ENCODE results near the gene R3HCC1L. TPM values are rescaled to one million over a fixed set of nuclear protein-coding genes. Genes with fewer than 3 reads are reported as not detected.

Gene R3HCC1L
- total RNA-seq, 5 donors from 2014 or later (not counting 1 experiment from before 2014, with no cell fraction given), result 21.5 to 23.4 (median 22.6) TPM

DNA sequence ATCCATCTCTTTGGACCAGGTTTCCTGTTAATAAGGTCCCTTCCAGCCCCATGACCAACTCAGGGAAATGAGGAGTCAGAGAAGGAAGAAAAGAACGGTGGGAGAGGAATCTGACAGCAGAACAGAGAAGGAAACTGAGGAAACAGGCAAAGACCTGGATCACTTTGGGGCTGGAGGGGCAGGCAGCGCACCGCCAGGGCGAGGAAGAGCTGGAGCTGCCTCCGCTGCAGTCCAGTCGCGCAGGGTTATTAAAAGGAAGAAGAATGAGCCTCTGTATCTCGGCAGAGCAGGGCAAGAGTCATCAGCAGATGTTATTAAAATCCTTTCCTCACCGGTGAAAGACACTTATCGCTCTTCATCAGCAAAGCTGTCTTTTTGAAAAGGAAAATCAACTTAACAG is 37.7 kb upstream of the R3HCC1L start:
- Histone ChIP-seq H3K27ac (ENCODE audit: low read length) (no peak overlapping the region), H3K4me3 (ENCODE audit: control insufficient read depth in 1 of 2, extremely low read depth in 1 of 2, low read length in 1 of 2) (no peak overlapping the region), H3K27me3 (replicated peaks in 1 of 2; ENCODE audit: control insufficient read depth in 2 of 2, extremely low read depth in 1 of 2, insufficient read depth in 2 of 2, low read length in 1 of 2) (peaks cover 0 to 7% of the 10 kb centered on the region in 2 experiments), H3K9me3 (no peaks in the 10 kb centered on the region), H3K4me1 (ENCODE audit: control insufficient read depth in 1 of 2, extremely low read depth in 1 of 2, insufficient read depth in 2 of 2, low read length in 2 of 2) (no peaks in the 10 kb centered on the region), H3K36me3 (ENCODE audit: control insufficient read depth in 2 of 2, extremely low read depth in 1 of 2, insufficient read depth in 1 of 2, low read length in 1 of 2) (no peaks in the 10 kb centered on the region)
- peaks cover 22 to 25% of the 10 kb centered on the region in 2 donors for H3K27me3 Mint-ChIP-seq
- ChIA-PET POLR2A (no interaction called here), CTCF (no interaction called here)
- DNase-seq (no peak), ATAC-seq (replicated peaks in 1 of 4) (no peak)
- 94% methylated on average over 8 of the region's 10 CpGs for WGBS (ENCODE audit: insufficient coverage)
- H3K4me3 Mint-ChIP-seq, result no peak overlapping the region
- H3K9me3 Mint-ChIP-seq, result no peaks in the 10 kb centered on the region
- no peaks in the 10 kb centered on the region for H3K4me1 Mint-ChIP-seq
- H3K27ac Mint-ChIP-seq, result no peak overlapping the region
- H3K36me3 Mint-ChIP-seq, result no peaks in the 10 kb centered on the region

DNA sequence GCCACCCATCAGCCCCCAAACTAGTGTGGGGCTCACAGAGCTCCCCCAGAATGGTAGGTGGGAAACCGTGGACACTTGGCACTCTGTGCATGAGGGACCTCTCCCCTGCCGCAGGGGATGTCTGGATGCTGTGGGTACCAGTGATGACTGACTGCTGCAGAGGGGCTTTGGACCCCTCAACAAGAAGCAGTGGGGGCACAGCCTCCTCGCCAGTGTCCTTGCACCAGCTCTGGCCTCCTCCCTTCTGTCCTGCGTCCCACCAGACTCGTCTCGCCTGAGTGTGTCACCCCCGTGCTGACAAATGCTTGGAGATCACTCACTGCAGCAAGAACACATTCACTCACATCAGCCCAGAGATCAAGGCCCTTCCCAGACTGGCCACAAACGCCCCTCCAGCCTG is 37.3 kb upstream of the R3HCC1L start:
- Mint-ChIP-seq H3K27me3 (peaks cover 22 to 25% of the 10 kb centered on the region in 2 donors), H3K36me3 (no peaks in the 10 kb centered on the region), H3K4me3 (no peak overlapping the region), H3K4me1 (no peaks in the 10 kb centered on the region), H3K9me3 (no peaks in the 10 kb centered on the region), H3K27ac (no peak overlapping the region)
- ChIA-PET POLR2A (no interaction called here), CTCF (no interaction called here)
- WGBS (ENCODE audit: insufficient coverage), result 66% methylated on average over 8 of the region's 8 CpGs
- Histone ChIP-seq H3K27ac (ENCODE audit: low read length) (no peak overlapping the region), H3K9me3 (no peaks in the 10 kb centered on the region), H3K27me3 (replicated peaks in 1 of 2; ENCODE audit: control insufficient read depth in 2 of 2, extremely low read depth in 1 of 2, insufficient read depth in 2 of 2, low read length in 1 of 2) (peaks cover 0 to 7% of the 10 kb centered on the region in 2 experiments), H3K4me3 (ENCODE audit: control insufficient read depth in 1 of 2, extremely low read depth in 1 of 2, low read length in 1 of 2) (no peak overlapping the region), H3K36me3 (ENCODE audit: control insufficient read depth in 2 of 2, extremely low read depth in 1 of 2, insufficient read depth in 1 of 2, low read length in 1 of 2) (no peaks in the 10 kb centered on the region), H3K4me1 (ENCODE audit: control insufficient read depth in 1 of 2, extremely low read depth in 1 of 2, insufficient read depth in 2 of 2, low read length in 2 of 2) (no peaks in the 10 kb centered on the region)
- no peak for ATAC-seq (replicated peaks in 1 of 4)
- DNase-seq, result no peak

DNA sequence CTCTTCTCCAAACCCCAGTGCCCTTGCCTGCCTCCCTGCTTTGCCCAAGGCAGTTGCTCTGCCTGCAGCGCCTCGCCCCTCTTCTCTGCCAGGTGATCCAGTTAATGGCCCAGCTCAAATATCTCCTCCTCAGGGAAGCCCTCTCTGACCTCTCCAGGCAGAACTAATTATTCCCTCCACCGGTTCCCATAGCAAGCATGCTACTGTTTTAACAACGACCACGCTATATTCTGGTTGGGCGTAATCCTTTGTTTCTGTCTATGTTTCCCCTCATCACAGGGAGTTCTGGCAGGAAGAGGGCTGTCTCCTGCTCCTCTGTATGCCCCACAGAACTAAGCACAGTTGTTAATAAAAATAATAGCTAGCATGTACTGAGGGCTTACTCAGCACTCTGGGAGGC is 36.8 kb upstream of the R3HCC1L start:
- WGBS (ENCODE audit: insufficient coverage), result 61% methylated on average over 3 of the region's 6 CpGs

DNA sequence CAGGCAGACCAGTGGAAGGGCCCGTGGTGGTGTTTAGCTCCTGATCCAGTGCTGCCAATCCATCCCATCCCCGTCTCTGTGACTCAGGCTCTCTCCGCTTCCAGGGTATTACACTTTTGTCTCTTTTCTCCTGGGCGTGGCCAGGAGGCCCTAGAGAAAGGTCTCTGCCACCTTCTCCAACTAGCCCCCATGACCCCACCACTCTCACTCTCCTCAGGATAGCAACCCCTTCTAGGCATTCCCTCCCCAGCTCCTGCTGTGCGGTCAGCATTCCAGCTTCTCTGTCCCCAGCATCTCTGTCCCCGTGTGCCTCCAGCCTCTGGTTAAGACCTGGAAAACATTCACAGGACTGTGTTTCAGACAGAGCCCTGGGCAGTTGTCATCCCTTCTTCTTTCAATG is 36.2 kb upstream of the R3HCC1L start:
- 63% methylated on average over 6 of the region's 6 CpGs for WGBS (ENCODE audit: insufficient coverage)
- Histone ChIP-seq H3K36me3 (ENCODE audit: control insufficient read depth in 2 of 2, extremely low read depth in 1 of 2, insufficient read depth in 1 of 2, low read length in 1 of 2) (no peaks in the 10 kb centered on the region), H3K27ac (ENCODE audit: low read length) (no peak overlapping the region), H3K9me3 (no peaks in the 10 kb centered on the region), H3K4me3 (ENCODE audit: control insufficient read depth in 1 of 2, extremely low read depth in 1 of 2, low read length in 1 of 2) (no peak overlapping the region), H3K4me1 (ENCODE audit: control insufficient read depth in 1 of 2, extremely low read depth in 1 of 2, insufficient read depth in 2 of 2, low read length in 2 of 2) (no peaks in the 10 kb centered on the region), H3K27me3 (replicated peaks in 1 of 2; ENCODE audit: control insufficient read depth in 2 of 2, extremely low read depth in 1 of 2, insufficient read depth in 2 of 2, low read length in 1 of 2) (peaks cover 0 to 7% of the 10 kb centered on the region in 2 experiments)
- no peak for DNase-seq
- peak overlapping the region in 1 of 2 donors; percentile 16 for H3K27ac Mint-ChIP-seq
- H3K36me3 Mint-ChIP-seq, result no peaks in the 10 kb centered on the region
- H3K4me1 Mint-ChIP-seq, result no peaks in the 10 kb centered on the region
- POLR2A ChIA-PET, result interaction anchor here in 1 of 2 donors (0.6 kb wide), 1 partner anchor 15 kb away, joined by 4 read pairs; no protein-coding TSS in a partner anchor
- no peak for ATAC-seq (replicated peaks in 1 of 4)
- CTCF ChIA-PET, result interaction anchor here in 1 of 2 donors (0.6 kb wide), 1 partner anchor 16 kb away, joined by 5 read pairs; no protein-coding TSS in a partner anchor
- peaks cover 16 to 20% of the 10 kb centered on the region in 2 donors for H3K27me3 Mint-ChIP-seq
- H3K4me3 Mint-ChIP-seq, result no peak overlapping the region
- no peaks in the 10 kb centered on the region for H3K9me3 Mint-ChIP-seq

More for the DNA sequence above, 36.8 kb upstream of the R3HCC1L start:
- Mint-ChIP-seq H3K4me1 (no peaks in the 10 kb centered on the region), H3K27me3 (peaks cover 22 to 25% of the 10 kb centered on the region in 2 donors), H3K4me3 (no peak overlapping the region), H3K9me3 (no peaks in the 10 kb centered on the region), H3K27ac (no peak overlapping the region), H3K36me3 (no peaks in the 10 kb centered on the region)
- no peak for DNase-seq
- ChIA-PET POLR2A (no interaction called here), CTCF (interaction anchor here in 1 of 2 donors (0.6 kb wide), 1 partner anchor 15 kb away, joined by 5 read pairs; no protein-coding TSS in a partner anchor)
- H3K4me3 ChIP-seq (ENCODE audit: control insufficient read depth in 1 of 2, extremely low read depth in 1 of 2, low read length in 1 of 2), result no peak overlapping the region
- no peak for ATAC-seq (replicated peaks in 1 of 4)
- H3K27me3 ChIP-seq (replicated peaks in 1 of 2; ENCODE audit: control insufficient read depth in 2 of 2, extremely low read depth in 1 of 2, insufficient read depth in 2 of 2, low read length in 1 of 2), result peaks cover 0 to 7% of the 10 kb centered on the region in 2 experiments
- H3K4me1 ChIP-seq (ENCODE audit: control insufficient read depth in 1 of 2, extremely low read depth in 1 of 2, insufficient read depth in 2 of 2, low read length in 2 of 2), result no peaks in the 10 kb centered on the region
- no peak overlapping the region for H3K27ac ChIP-seq (ENCODE audit: low read length)
- no peaks in the 10 kb centered on the region for H3K36me3 ChIP-seq (ENCODE audit: control insufficient read depth in 2 of 2, extremely low read depth in 1 of 2, insufficient read depth in 1 of 2, low read length in 1 of 2)
- no peaks in the 10 kb centered on the region for H3K9me3 ChIP-seq

DNA sequence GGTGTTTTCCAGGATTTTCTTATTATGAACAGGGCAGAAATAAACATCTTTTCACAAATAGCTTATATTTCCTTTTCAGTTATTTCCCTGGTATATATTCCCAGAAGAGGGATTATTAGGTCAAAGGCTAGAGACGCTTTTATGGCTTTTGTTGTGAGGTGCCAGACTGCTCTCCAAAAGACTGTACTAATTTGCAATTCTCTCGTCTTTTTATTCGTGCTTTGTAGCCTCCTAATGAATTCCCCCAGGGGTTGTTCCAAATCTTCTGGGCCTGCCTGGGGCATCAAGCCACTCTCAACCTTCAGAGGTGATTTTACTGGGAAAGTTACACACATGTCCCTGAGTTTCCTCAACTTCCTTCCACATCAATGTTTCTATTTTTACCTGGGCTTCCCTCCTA is 34.0 kb upstream of the R3HCC1L start:
- H3K4me1 ChIP-seq (ENCODE audit: control insufficient read depth in 1 of 2, extremely low read depth in 1 of 2, insufficient read depth in 2 of 2, low read length in 2 of 2), result no peaks in the 10 kb centered on the region
- H3K27me3 ChIP-seq (replicated peaks in 1 of 2; ENCODE audit: control insufficient read depth in 2 of 2, extremely low read depth in 1 of 2, insufficient read depth in 2 of 2, low read length in 1 of 2), result peaks cover 0 to 2% of the 10 kb centered on the region in 2 experiments
- H3K36me3 ChIP-seq (ENCODE audit: control insufficient read depth in 2 of 2, extremely low read depth in 1 of 2, insufficient read depth in 1 of 2, low read length in 1 of 2), result no peaks in the 10 kb centered on the region
- H3K4me3 ChIP-seq (ENCODE audit: control insufficient read depth in 1 of 2, extremely low read depth in 1 of 2, low read length in 1 of 2), result no peak overlapping the region
- no peaks in the 10 kb centered on the region for H3K4me1 Mint-ChIP-seq
- CTCF ChIA-PET, result no interaction called here
- peaks cover 6 to 7% of the 10 kb centered on the region in 2 donors for H3K27me3 Mint-ChIP-seq
- no peak overlapping the region for H3K27ac ChIP-seq (ENCODE audit: low read length)
- no peaks in the 10 kb centered on the region for H3K9me3 ChIP-seq
- no peak for ATAC-seq (replicated peaks in 1 of 4)
- H3K36me3 Mint-ChIP-seq, result no peaks in the 10 kb centered on the region
- POLR2A ChIA-PET, result no interaction called here
- no peak overlapping the region for H3K4me3 Mint-ChIP-seq
- WGBS (ENCODE audit: insufficient coverage), result no CpG with 5 or more reads among the region's 3 CpGs
- H3K27ac Mint-ChIP-seq, result no peak overlapping the region
- no peaks in the 10 kb centered on the region for H3K9me3 Mint-ChIP-seq
- no peak for DNase-seq

DNA sequence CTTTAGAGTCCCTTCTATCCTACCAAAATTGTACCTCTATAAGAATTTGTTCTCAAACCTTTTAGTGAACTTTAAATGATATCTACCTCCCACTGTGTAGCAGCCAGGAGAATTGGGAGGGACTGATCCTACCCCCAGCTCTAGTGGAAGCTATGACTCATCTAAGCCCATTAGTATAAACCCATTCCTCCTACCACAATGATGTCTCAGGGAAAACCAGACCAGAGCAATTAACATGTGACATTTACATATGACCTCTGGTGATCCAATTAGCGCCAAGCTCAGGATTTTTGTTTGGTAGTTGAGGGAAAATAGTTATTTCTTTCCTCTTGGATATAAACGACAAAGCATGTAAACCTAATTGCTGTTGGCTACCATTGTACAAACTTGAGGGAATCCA is 33.1 kb upstream of the R3HCC1L start:
- WGBS (ENCODE audit: insufficient coverage), result no CpG with 5 or more reads among the region's 2 CpGs
- POLR2A ChIA-PET, result no interaction called here
- H3K4me3 ChIP-seq (ENCODE audit: control insufficient read depth in 1 of 2, extremely low read depth in 1 of 2, low read length in 1 of 2), result no peak overlapping the region
- H3K27ac Mint-ChIP-seq, result no peak overlapping the region
- H3K9me3 ChIP-seq, result no peaks in the 10 kb centered on the region
- peaks cover 0 to 2% of the 10 kb centered on the region in 2 experiments for H3K27me3 ChIP-seq (replicated peaks in 1 of 2; ENCODE audit: control insufficient read depth in 2 of 2, extremely low read depth in 1 of 2, insufficient read depth in 2 of 2, low read length in 1 of 2)
- DNase-seq (no peak), ATAC-seq (replicated peaks in 1 of 4) (no peak)
- no peak overlapping the region for H3K27ac ChIP-seq (ENCODE audit: low read length)
- H3K36me3 Mint-ChIP-seq, result no peaks in the 10 kb centered on the region
- H3K4me3 Mint-ChIP-seq, result no peak overlapping the region
- CTCF ChIA-PET, result no interaction called here
- H3K4me1 Mint-ChIP-seq, result no peaks in the 10 kb centered on the region
- H3K9me3 Mint-ChIP-seq, result no peaks in the 10 kb centered on the region
- no peaks in the 10 kb centered on the region for H3K36me3 ChIP-seq (ENCODE audit: control insufficient read depth in 2 of 2, extremely low read depth in 1 of 2, insufficient read depth in 1 of 2, low read length in 1 of 2)
- H3K27me3 Mint-ChIP-seq, result peaks cover 6 to 7% of the 10 kb centered on the region in 2 donors
- H3K4me1 ChIP-seq (ENCODE audit: control insufficient read depth in 1 of 2, extremely low read depth in 1 of 2, insufficient read depth in 2 of 2, low read length in 2 of 2), result no peaks in the 10 kb centered on the region

DNA sequence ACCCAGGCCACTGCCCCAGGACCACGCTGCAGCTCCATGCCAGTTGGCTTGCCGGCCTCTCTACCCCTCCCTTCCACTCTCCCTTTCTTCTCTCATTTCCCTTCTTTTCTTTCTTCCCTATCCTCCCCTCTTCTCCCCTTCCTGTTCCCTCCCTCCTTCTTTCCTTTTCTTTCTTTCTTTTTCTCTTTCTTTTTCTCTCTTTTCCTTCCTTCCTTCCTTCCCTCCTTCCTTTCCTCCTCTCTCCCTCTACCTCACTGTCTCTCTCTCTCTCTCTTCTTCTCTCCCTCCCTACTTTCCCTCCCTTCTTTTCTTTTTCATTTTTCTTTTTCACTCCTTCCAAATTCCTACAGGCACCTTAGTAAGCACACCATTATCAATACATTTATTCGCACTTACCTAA is 30.3 kb upstream of the R3HCC1L start:
- no peak overlapping the region for H3K27ac ChIP-seq (ENCODE audit: low read length)
- H3K27me3 ChIP-seq (replicated peaks in 1 of 2; ENCODE audit: control insufficient read depth in 2 of 2, extremely low read depth in 1 of 2, insufficient read depth in 2 of 2, low read length in 1 of 2), result peaks cover 0 to 9% of the 10 kb centered on the region in 2 experiments
- H3K4me1 Mint-ChIP-seq, result no peaks in the 10 kb centered on the region
- WGBS (ENCODE audit: insufficient coverage), result 73% methylated on average over 3 of the region's 3 CpGs
- no peak overlapping the region for H3K4me3 ChIP-seq (ENCODE audit: control insufficient read depth in 1 of 2, extremely low read depth in 1 of 2, low read length in 1 of 2)
- DNase-seq (no peak), ATAC-seq (replicated peaks in 1 of 4) (no peak)
- no peaks in the 10 kb centered on the region for H3K36me3 ChIP-seq (ENCODE audit: control insufficient read depth in 2 of 2, extremely low read depth in 1 of 2, insufficient read depth in 1 of 2, low read length in 1 of 2)
- no peaks in the 10 kb centered on the region for H3K9me3 Mint-ChIP-seq
- peaks cover 3 to 5% of the 10 kb centered on the region in 2 donors for H3K27me3 Mint-ChIP-seq
- ChIA-PET CTCF (no interaction called here), POLR2A (no interaction called here)
- H3K36me3 Mint-ChIP-seq, result no peaks in the 10 kb centered on the region
- no peak overlapping the region for H3K27ac Mint-ChIP-seq
- H3K4me3 Mint-ChIP-seq, result no peak overlapping the region
- H3K9me3 ChIP-seq, result no peaks in the 10 kb centered on the region
- H3K4me1 ChIP-seq (ENCODE audit: control insufficient read depth in 1 of 2, extremely low read depth in 1 of 2, insufficient read depth in 2 of 2, low read length in 2 of 2), result no peaks in the 10 kb centered on the region

Measured in T-cell (primary cell).